K562 (cell line): ENCODE data around the gene MNDA. TPM values are rescaled to one million over a fixed set of nuclear protein-coding genes. Genes with fewer than 3 reads are reported as not detected.

Experiments used
- ATAC-seq: fragments of 200-7000 bp; cut with Tn5 transposase; 3 replicates; pipeline ENCODE4 v1.9.1; 2020; ENCODE audit warnings: moderate library complexity
- BruUV-seq: library from RNA; stranded (reverse); fragments of 400-500 nt; replicated peaks from 2 replicates; lab custom pipeline; 2021; lab: Mats Ljungman, UMichigan
- CTCF ChIA-PET: fragments of 300-600 bp; formaldehyde crosslinking; extraction: SDS; loops from one replicate; lab custom pipeline; 2021; ENCODE audit warnings: low intra/inter-chr PET ratio; lab: Yijun Ruan, JAX
- POLR2A ChIA-PET: fragments of 300-600, 350-650 bp; sonication (Branson Sonifier 250); formaldehyde crosslinking; extraction: SDS; loops from one replicate; lab custom pipeline; 2021; ENCODE audit warnings: antibody characterized with exemption, inconsistent platforms; lab: Yijun Ruan, JAX
- DNase-seq, 4 experiments: peaks; one replicate each; pipeline versions ENCODE4 v3.0.0 to v3.0.0-alpha.2; 2011 to 2018; ENCODE audit warnings: low spot score in 3 of 4, mixed read lengths in 3 of 4; ENCODE audit errors: extremely low read depth in 1 of 4
- FAIRE-seq: peaks from 2 replicates; lab custom pipeline; 2011; peaks lifted over from hg19 to GRCh38; lab: Jason Lieb, UNC
- H2AFZ ChIP-seq: 2 replicates; pipeline ENCODE4 v1.6.0; 2011; ENCODE audit warnings: low read depth, low read length, control low read depth, inconsistent platforms
- H3K27ac ChIP-seq: fragments of 200-600 bp; 3 replicates; pipeline ENCODE4 v1.8.0; 2011; ENCODE audit warnings: low read depth, mild to moderate bottlenecking, control low read depth, inconsistent platforms, low read length, moderate library complexity, mixed read lengths; ENCODE audit errors: extremely low read depth
- H3K27me3 ChIP-seq, 2 experiments: fragments of 300-600 bp in 1 of 2; 2 replicates in 1 of 2; 3 replicates in 1 of 2; pipeline versions ENCODE4 v1.6.0 to v1.8.0; 2011; ENCODE audit warnings: inconsistent platforms in 2 of 2, low read length in 2 of 2, mild to moderate bottlenecking in 1 of 2, mixed read lengths in 1 of 2, moderate library complexity in 1 of 2; ENCODE audit not compliant: control insufficient read depth in 2 of 2, insufficient read depth in 2 of 2
- H3K36me3 ChIP-seq: fragments of 300-600 bp; 3 replicates; pipeline ENCODE4 v1.8.0; 2011; ENCODE audit warnings: mild to moderate bottlenecking, low read length, inconsistent platforms; ENCODE audit not compliant: control insufficient read depth, insufficient read depth
- H3K4me1 ChIP-seq, 2 experiments: fragments of 200-600 bp in 1 of 2; replicated peaks in 1 of 2; 2 replicates in 1 of 2; 3 replicates in 1 of 2; pipeline versions ENCODE4 v1.5.1 to v1.8.0; 2011; ENCODE audit warnings: inconsistent platforms in 2 of 2, low read length in 2 of 2, mild to moderate bottlenecking in 1 of 2, mixed read lengths in 1 of 2, moderate library complexity in 1 of 2; ENCODE audit not compliant: control insufficient read depth in 2 of 2, insufficient read depth in 2 of 2
- H3K4me2 ChIP-seq: 2 replicates; pipeline ENCODE4 v1.6.1; 2011; ENCODE audit warnings: low read length, control low read depth, inconsistent platforms, mixed read lengths; ENCODE audit not compliant: insufficient read depth
- H3K4me3 ChIP-seq: fragments of 200-600 bp; sonication (generic), shearing (Covaris generic); 2 replicates; pipeline ENCODE4 v1.5.1; 2016; ENCODE audit warnings: control low read depth, inconsistent platforms
- H3K79me2 ChIP-seq: fragments of 200-600 bp; 3 replicates; pipeline ENCODE4 v1.8.0; 2011; ENCODE audit warnings: low read length, inconsistent platforms; ENCODE audit not compliant: control insufficient read depth, insufficient read depth
- H3K9ac ChIP-seq, 2 experiments: 2 replicates each; pipeline versions ENCODE4 v1.6.0 to v1.6.1; 2011; ENCODE audit warnings: low read depth in 2 of 2, low read length in 2 of 2, control low read depth in 1 of 2, inconsistent platforms in 1 of 2, mild to moderate bottlenecking in 1 of 2, mixed read lengths in 1 of 2; ENCODE audit not compliant: insufficient read depth in 1 of 2
- H3K9me1 ChIP-seq: one replicate; pipeline ENCODE4 v1.6.0; 2011; ENCODE audit warnings: inconsistent platforms, mild to moderate bottlenecking, low read length, moderate library complexity; ENCODE audit not compliant: control insufficient read depth, insufficient read depth
- H3K9me3 ChIP-seq: replicated peaks from 2 replicates; pipeline ENCODE4 v1.5.1; 2011; ENCODE audit warnings: low read depth, low read length, inconsistent platforms; ENCODE audit not compliant: control insufficient read depth, insufficient read depth
- H4K20me1 ChIP-seq: replicated peaks from 2 replicates; pipeline ENCODE4 v1.6.1; 2011; ENCODE audit warnings: low read length, inconsistent platforms, mixed read lengths; ENCODE audit not compliant: control insufficient read depth, insufficient read depth
- BMI1 ChIP-seq: fragments of 150-350 bp; IDR thresholded peaks from 2 replicates; pipeline ENCODE4 v1.6.1; 2014; ENCODE audit warnings: low read length
- HMGXB4 ChIP-seq: sonication (generic); formaldehyde crosslinking; IDR thresholded peaks from 2 replicates; pipeline ENCODE4 v1.8.1; 2023; ENCODE audit warnings: mild to moderate bottlenecking, missing genetic modification reagents
- HNRNPH1 ChIP-seq: fragments of 200-400 bp; formaldehyde crosslinking; optimal IDR thresholded peaks from 2 replicates; pipeline ENCODE3; 2017; ENCODE audit warnings: low read depth, mild to moderate bottlenecking, low read length, moderate library complexity
- HOXB6 ChIP-seq: fragments of 250-450 bp; sonication (Bioruptor Pico); IDR thresholded peaks from 2 replicates; pipeline ENCODE4 v1.5.1; 2022; ENCODE audit warnings: mild to moderate bottlenecking, borderline replicate concordance
- RFX1 ChIP-seq: fragments of 450-650 bp; IDR thresholded peaks from 2 replicates; pipeline ENCODE4 v1.6.1; 2016; ENCODE audit warnings: mild to moderate bottlenecking, moderate library complexity
- TAL1 ChIP-seq: fragments of 450-650 bp; IDR thresholded peaks from 2 replicates; pipeline ENCODE4 v1.6.1; 2016; ENCODE audit warnings: mild to moderate bottlenecking
- XRCC4 ChIP-seq: IDR thresholded peaks from one replicate; pipeline ENCODE4 v1.6.1; 2011; ENCODE audit not compliant: insufficient read depth, insufficient read length; ENCODE audit errors: extremely low read depth
- ZNF174 ChIP-seq: fragments of 250-450 bp; sonication (Bioruptor Pico); IDR thresholded peaks from 2 replicates; pipeline ENCODE4 v1.4.0; 2020; ENCODE audit warnings: mild to moderate bottlenecking
- ZNF444 ChIP-seq: fragments of 250-450 bp; sonication (Bioruptor Pico); IDR thresholded peaks from 2 replicates; pipeline ENCODE4 v1.4.0; 2020; ENCODE audit warnings: mild to moderate bottlenecking, moderate library complexity
- in situ Hi-C: fragments of 300-500 bp; cut with MboI; formaldehyde crosslinking; loops from 4 replicates; pipeline ENCODE4 v1.15.0; 2018; ENCODE audit warnings: inconsistent platforms, mixed read lengths
- intact Hi-C: fragments of 100-400 bp; cut with micrococcal nuclease; formaldehyde crosslinking; loops from 2 replicates; pipeline ENCODE4 v1.14.2; 2022
- polyA plus RNA-seq, 8 experiments: library from polyadenylated mRNA; depleted of rRNA in 4 of 8; stranded (reverse) in 5 of 8; unstranded in 3 of 8; fragments of >200 nt; fragmentation: Nextera tagmentation in 2 of 8; fragmentation: Illumina TruSeq in 1 of 8; extraction: Ambion mirVana in 2 of 8; extraction: Trizol in 1 of 8; gene quantifications; 2 replicates each; pipeline versions ENCODE4 v1.2.1 to v1.2.3, GENCODE V29; 2011 to 2014; ENCODE audit warnings: inconsistent platforms in 1 of 8, missing spikeins in 1 of 8
- total RNA-seq, 7 experiments: library from RNA; depleted of rRNA in 6 of 7; stranded (reverse); fragments of >200 nt in 6 of 7; fragmentation: Illumina TruSeq in 2 of 7; extraction: Trizol in 2 of 7; gene quantifications; 2 replicates each; pipeline versions ENCODE4 v1.2.1 to v1.2.3, GENCODE V29; 2011 to 2021; ENCODE audit warnings: low replicate concordance in 1 of 7
- TF ChIP-seq, protein P1 (sequence below): fragments of 450-650 bp; formaldehyde crosslinking; IDR thresholded peaks from 2 replicates; pipeline ENCODE4 v1.4.0; 2020; ENCODE audit warnings: mild to moderate bottlenecking, moderate library complexity
- TF ChIP-seq, protein P2 (sequence below): fragments of 450-650 bp; IDR thresholded peaks from 2 replicates; pipeline ENCODE4 v1.6.1; 2014; ENCODE audit warnings: low read depth, mild to moderate bottlenecking, moderate library complexity, borderline replicate concordance

The MNDA gene
- total and polyA plus RNA-seq, 9 of the 15 experiments (the other 6 are each of a cell fraction or from before 2014, with no cell fraction given): 0.08 to 0.14 (median 0.09) TPM; not detected in 6

GRCh38 chr1:158873141-158873540 lies 42.0 kb downstream of the MNDA start (continued):
- TF ChIP-seq BMI1 (no peak), HOXB6 (no peak), RFX1 (no peak), TAL1 (no peak), HNRNPH1 (no peak)
- TF ChIP-seq, protein P1, sequence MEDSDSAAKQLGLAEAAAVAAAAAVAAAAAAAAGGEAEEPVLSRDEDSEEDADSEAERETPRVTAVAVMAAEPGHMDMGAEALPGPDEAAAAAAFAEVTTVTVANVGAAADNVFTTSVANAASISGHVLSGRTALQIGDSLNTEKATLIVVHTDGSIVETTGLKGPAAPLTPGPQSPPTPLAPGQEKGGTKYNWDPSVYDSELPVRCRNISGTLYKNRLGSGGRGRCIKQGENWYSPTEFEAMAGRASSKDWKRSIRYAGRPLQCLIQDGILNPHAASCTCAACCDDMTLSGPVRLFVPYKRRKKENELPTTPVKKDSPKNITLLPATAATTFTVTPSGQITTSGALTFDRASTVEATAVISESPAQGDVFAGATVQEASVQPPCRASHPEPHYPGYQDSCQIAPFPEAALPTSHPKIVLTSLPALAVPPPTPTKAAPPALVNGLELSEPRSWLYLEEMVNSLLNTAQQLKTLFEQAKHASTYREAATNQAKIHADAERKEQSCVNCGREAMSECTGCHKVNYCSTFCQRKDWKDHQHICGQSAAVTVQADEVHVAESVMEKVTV (CRISPR knock-in tag): no peak
- TF ChIP-seq, protein P2, sequence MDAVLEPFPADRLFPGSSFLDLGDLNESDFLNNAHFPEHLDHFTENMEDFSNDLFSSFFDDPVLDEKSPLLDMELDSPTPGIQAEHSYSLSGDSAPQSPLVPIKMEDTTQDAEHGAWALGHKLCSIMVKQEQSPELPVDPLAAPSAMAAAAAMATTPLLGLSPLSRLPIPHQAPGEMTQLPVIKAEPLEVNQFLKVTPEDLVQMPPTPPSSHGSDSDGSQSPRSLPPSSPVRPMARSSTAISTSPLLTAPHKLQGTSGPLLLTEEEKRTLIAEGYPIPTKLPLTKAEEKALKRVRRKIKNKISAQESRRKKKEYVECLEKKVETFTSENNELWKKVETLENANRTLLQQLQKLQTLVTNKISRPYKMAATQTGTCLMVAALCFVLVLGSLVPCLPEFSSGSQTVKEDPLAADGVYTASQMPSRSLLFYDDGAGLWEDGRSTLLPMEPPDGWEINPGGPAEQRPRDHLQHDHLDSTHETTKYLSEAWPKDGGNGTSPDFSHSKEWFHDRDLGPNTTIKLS: no peak

- in situ Hi-C loops (no loop called here), intact Hi-C loops (no loop called here)
- CTCF ChIA-PET: no interaction called here
- H3K4me3 ChIP-seq: no peak overlapping the region
- ATAC-seq (no peak), DNase-seq (no peak), FAIRE-seq (no peak)
- no peak overlapping the region for H3K27ac ChIP-seq
- H3K4me2 ChIP-seq: no peak overlapping the region
- H3K36me3 ChIP-seq: no peaks in the 10 kb centered on the region
- no peaks in the 10 kb centered on the region for H3K9me1 ChIP-seq
- H3K9ac ChIP-seq: no peak overlapping the region
- no peaks in the 10 kb centered on the region for H3K4me1 ChIP-seq
- no TSS peak for BruUV-seq
- H3K79me2 ChIP-seq: no peaks in the 10 kb centered on the region
- H3K9me3 ChIP-seq: no peaks in the 10 kb centered on the region
- H4K20me1 ChIP-seq: no peaks in the 10 kb centered on the region
- H2AFZ ChIP-seq: no peak overlapping the region
- POLR2A ChIA-PET: interaction anchor here (0.5 kb wide), 1 partner anchor 207 kb away, joined by 3 read pairs; the partner anchor contains the start of gene SPTA1
- no peaks in the 10 kb centered on the region for H3K27me3 ChIP-seq
- no peak for TF ChIP-seq ZNF174
- no peak for TF ChIP-seq XRCC4
- no peak for TF ChIP-seq HOXB6
- no peak for TF ChIP-seq HMGXB4 (CRISPR knock-in tag)
- TF ChIP-seq ZNF444 (CRISPR knock-in tag): no peak
These were observed 62.5 kb downstream of the MNDA start for GRCh38 chr1:158893654-158894053.
